Keratinocyte (primary cell): ENCODE data around the gene SYNE1. TPM values are rescaled to one million over a fixed set of nuclear protein-coding genes. Genes with fewer than 3 reads are reported as not detected.

Experiments
- DNase-seq: peaks from one replicate; pipeline ENCODE4 v3.0.0-alpha.2; 2011; ENCODE audit warnings: low read depth, missing footprints, low spot score
- FAIRE-seq: peaks from 2 replicates; lab custom pipeline; 2011; peaks lifted over from hg19 to GRCh38; lab: Jason Lieb, UNC
- H2AFZ ChIP-seq: 2 replicates; pipeline ENCODE4 v1.6.0; 2012; ENCODE audit warnings: low read length, control low read depth, inconsistent platforms; ENCODE audit not compliant: control insufficient read depth
- H3K27ac ChIP-seq: 2 replicates; pipeline ENCODE4 v1.5.1; 2011; ENCODE audit warnings: low read length; ENCODE audit not compliant: control insufficient read depth, insufficient read depth
- H3K27me3 ChIP-seq: 3 replicates; pipeline ENCODE4 v1.6.0; 2011; ENCODE audit warnings: low read length; ENCODE audit not compliant: control insufficient read depth, insufficient read depth; ENCODE audit errors: extremely low read depth
- H3K36me3 ChIP-seq, 2 experiments: 2 replicates in 1 of 2; 3 replicates in 1 of 2; pipeline ENCODE4 v1.5.1; 2011; ENCODE audit warnings: low read length in 2 of 2, mild to moderate bottlenecking in 1 of 2; ENCODE audit not compliant: control insufficient read depth in 2 of 2, insufficient read depth in 2 of 2; ENCODE audit errors: extremely low read depth in 1 of 2
- H3K4me1 ChIP-seq: 3 replicates; pipeline ENCODE4 v1.5.1; 2011; ENCODE audit warnings: low read length; ENCODE audit not compliant: control insufficient read depth, insufficient read depth; ENCODE audit errors: extremely low read depth
- H3K4me2 ChIP-seq: 3 replicates; pipeline ENCODE4 v1.6.0; 2011; ENCODE audit warnings: low read depth, low read length; ENCODE audit not compliant: control insufficient read depth, insufficient read depth; ENCODE audit errors: extremely low read depth
- H3K4me3 ChIP-seq, 3 experiments: fragments of 200-600 bp in 1 of 3; sonication (generic) in 1 of 3; 2 replicates in 2 of 3; 3 replicates in 1 of 3; pipeline ENCODE4 v1.5.1; 2011 to 2016; ENCODE audit warnings: low read length in 3 of 3, mild to moderate bottlenecking in 3 of 3, control low read depth in 2 of 3, inconsistent platforms in 1 of 3, low read depth in 1 of 3, mixed read lengths in 1 of 3, mixed run types in 1 of 3, moderate library complexity in 1 of 3; ENCODE audit not compliant: control insufficient read depth in 2 of 3, insufficient read depth in 2 of 3; ENCODE audit errors: extremely low read depth in 1 of 3
- H3K79me2 ChIP-seq: 2 replicates; pipeline ENCODE4 v1.6.0; 2012; ENCODE audit warnings: low read length; ENCODE audit not compliant: control insufficient read depth, insufficient read depth
- H3K9ac ChIP-seq: 3 replicates; pipeline ENCODE4 v1.6.0; 2011; ENCODE audit warnings: low read length; ENCODE audit not compliant: control insufficient read depth, insufficient read depth; ENCODE audit errors: extremely low read depth
- H3K9me1 ChIP-seq: 3 replicates; pipeline ENCODE4 v1.6.0; 2011; ENCODE audit warnings: low read length; ENCODE audit not compliant: control insufficient read depth, insufficient read depth; ENCODE audit errors: extremely low read depth
- H3K9me3 ChIP-seq: 2 replicates; pipeline ENCODE4 v1.5.1; 2012; ENCODE audit warnings: low read depth, low read length; ENCODE audit not compliant: control insufficient read depth
- H4K20me1 ChIP-seq: 3 replicates; pipeline ENCODE4 v1.6.0; 2011; ENCODE audit warnings: low read length; ENCODE audit not compliant: control insufficient read depth, insufficient read depth; ENCODE audit errors: extremely low read depth
- EZH2 ChIP-seq: IDR thresholded peaks from one replicate; pipeline ENCODE4 v1.6.1; 2012; ENCODE audit warnings: inconsistent platforms, mild to moderate bottlenecking, low read length, moderate library complexity
- dilution Hi-C: fragments of 300-500 bp; cut with MboI; formaldehyde crosslinking; loops from one replicate; pipeline ENCODE4 v1.7.0; 2020; ENCODE audit warnings: low sequenced_read_pairs; ENCODE audit not compliant: extremely low pct_ligation_motif_present
- polyA plus RNA-seq, 5 experiments: library from polyadenylated mRNA; depleted of rRNA in 3 of 5; stranded (reverse) in 3 of 5; stranded (forward) in 1 of 5; unstranded in 1 of 5; fragments of >200 nt; gene quantifications; 1 replicate in 1 of 5; 2 replicates in 3 of 5; 3 replicates in 1 of 5; pipeline versions ENCODE4 v1.2.1 to v1.2.3, GENCODE V29; 2011 to 2012; ENCODE audit warnings: missing spikeins in 2 of 5, low read depth in 1 of 5, low replicate concordance in 1 of 5
- TF ChIP-seq, protein P1 (sequence below), 3 experiments: IDR thresholded peaks in 1 of 3; conservative IDR thresholded peaks in 1 of 3; optimal IDR thresholded peaks in 1 of 3; 2 replicates in 2 of 3; 3 replicates in 1 of 3; pipeline versions ENCODE3 to v1.5.1; 2011; ENCODE audit warnings: low read length in 3 of 3, mild to moderate bottlenecking in 3 of 3, moderate library complexity in 2 of 3, control low read depth in 1 of 3, inconsistent platforms in 1 of 3; ENCODE audit not compliant: insufficient read depth in 2 of 3; ENCODE audit errors: extremely low read depth in 1 of 3

SYNE1 gene
- polyA plus RNA-seq, 1 donor (not counting 4 experiments of a cell fraction or from before 2014, with no cell fraction given), result 4.0 TPM

DNA sequence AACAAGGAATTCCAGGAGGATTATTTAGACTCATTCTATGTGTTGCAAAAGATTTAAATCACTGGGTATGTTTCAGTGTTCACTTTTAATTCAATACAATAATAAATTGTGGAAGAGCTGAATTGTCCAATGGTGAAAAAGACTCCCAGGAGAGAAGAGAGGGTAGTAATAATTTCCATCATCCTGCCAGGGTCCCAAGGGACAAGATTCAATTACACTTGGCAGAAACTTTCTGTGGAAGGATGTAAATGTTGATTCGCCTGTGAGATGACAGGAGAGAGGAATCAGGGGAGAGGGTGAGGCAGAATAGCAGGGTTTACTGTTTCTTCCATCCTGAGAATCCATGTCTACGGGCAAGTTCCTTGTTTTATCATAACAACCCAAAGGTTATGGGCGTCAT, 487.0 kb downstream of the SYNE1 start:
- no peak overlapping the region for H3K4me3 ChIP-seq
- H3K4me2 ChIP-seq, result no peak overlapping the region
- DNase-seq (no peak), FAIRE-seq (no peak)
- H4K20me1 ChIP-seq, result no peaks in the 10 kb centered on the region
- H3K79me2 ChIP-seq, result no peaks in the 10 kb centered on the region
- H3K27ac ChIP-seq, result no peak overlapping the region
- TF ChIP-seq, protein P1, sequence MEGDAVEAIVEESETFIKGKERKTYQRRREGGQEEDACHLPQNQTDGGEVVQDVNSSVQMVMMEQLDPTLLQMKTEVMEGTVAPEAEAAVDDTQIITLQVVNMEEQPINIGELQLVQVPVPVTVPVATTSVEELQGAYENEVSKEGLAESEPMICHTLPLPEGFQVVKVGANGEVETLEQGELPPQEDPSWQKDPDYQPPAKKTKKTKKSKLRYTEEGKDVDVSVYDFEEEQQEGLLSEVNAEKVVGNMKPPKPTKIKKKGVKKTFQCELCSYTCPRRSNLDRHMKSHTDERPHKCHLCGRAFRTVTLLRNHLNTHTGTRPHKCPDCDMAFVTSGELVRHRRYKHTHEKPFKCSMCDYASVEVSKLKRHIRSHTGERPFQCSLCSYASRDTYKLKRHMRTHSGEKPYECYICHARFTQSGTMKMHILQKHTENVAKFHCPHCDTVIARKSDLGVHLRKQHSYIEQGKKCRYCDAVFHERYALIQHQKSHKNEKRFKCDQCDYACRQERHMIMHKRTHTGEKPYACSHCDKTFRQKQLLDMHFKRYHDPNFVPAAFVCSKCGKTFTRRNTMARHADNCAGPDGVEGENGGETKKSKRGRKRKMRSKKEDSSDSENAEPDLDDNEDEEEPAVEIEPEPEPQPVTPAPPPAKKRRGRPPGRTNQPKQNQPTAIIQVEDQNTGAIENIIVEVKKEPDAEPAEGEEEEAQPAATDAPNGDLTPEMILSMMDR (optimal IDR thresholded peaks at IDR 0.05 in 1 of 3, IDR thresholded peaks at IDR 0.05 in 1 of 3, conservative IDR thresholded peaks at IDR 0.05 in 1 of 3; ENCODE audit: extremely low read depth in 1 of 3, insufficient read depth in 2 of 3, low read length in 3 of 3), result no peak
- TF ChIP-seq EZH2, result no peak
- H2AFZ ChIP-seq, result no peak overlapping the region
- H3K9me3 ChIP-seq, result no peaks in the 10 kb centered on the region
- no peak overlapping the region for H3K9ac ChIP-seq
- no peaks in the 10 kb centered on the region for H3K27me3 ChIP-seq
- no peaks in the 10 kb centered on the region for H3K36me3 ChIP-seq
- peaks cover 3% of the 10 kb centered on the region for H3K4me1 ChIP-seq
- dilution Hi-C loops, result no loop called here
- no peaks in the 10 kb centered on the region for H3K9me1 ChIP-seq

DNA sequence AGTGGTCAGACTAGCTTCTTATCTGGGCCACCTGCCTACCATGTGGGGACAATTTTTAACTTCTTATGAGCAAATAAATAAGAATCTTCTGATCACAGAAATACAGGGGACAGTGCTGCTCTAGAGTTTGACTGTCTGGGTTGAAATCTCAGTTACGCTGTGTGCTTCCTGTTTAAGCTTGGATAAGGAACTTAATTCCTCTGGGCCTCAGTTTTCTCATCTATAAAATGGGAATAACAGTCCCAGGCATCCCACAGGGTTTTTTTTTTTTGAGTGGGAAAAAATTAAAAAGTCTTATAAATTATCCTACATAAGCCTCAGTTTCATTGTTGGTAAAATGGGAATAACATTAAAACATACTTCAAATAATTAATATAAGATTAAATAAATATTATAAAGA, 488.8 kb downstream of the SYNE1 start:
- Histone ChIP-seq H4K20me1 (no peaks in the 10 kb centered on the region), H2AFZ (no peak overlapping the region), H3K4me2 (no peak overlapping the region), H3K79me2 (no peaks in the 10 kb centered on the region), H3K9ac (no peak overlapping the region), H3K9me1 (no peaks in the 10 kb centered on the region), H3K27me3 (no peaks in the 10 kb centered on the region), H3K27ac (no peak overlapping the region), H3K4me1 (peaks cover 11% of the 10 kb centered on the region), H3K36me3 (no peaks in the 10 kb centered on the region), H3K9me3 (no peaks in the 10 kb centered on the region), H3K4me3 (no peak overlapping the region)
- no peak for TF ChIP-seq EZH2
- TF ChIP-seq, protein P1 (optimal IDR thresholded peaks at IDR 0.05 in 1 of 3, IDR thresholded peaks at IDR 0.05 in 1 of 3, conservative IDR thresholded peaks at IDR 0.05 in 1 of 3; ENCODE audit: extremely low read depth in 1 of 3, insufficient read depth in 2 of 3, low read length in 3 of 3), result no peak
- FAIRE-seq, result no peak
- dilution Hi-C loops, result no loop called here
- no peak for DNase-seq
